Naive thymus-derived CD4-positive, alpha-beta T cell (primary cell): ENCODE measurements around the gene SLC39A11. TPM values are rescaled to one million over a fixed set of nuclear protein-coding genes. Genes with fewer than 3 reads are reported as not detected.

ENCODE experiments used
- ATAC-seq: fragments of 150-1000 bp; cut with Tn5 transposase; 2 replicates; pipeline ENCODE4 v1.10.0; 2021; ENCODE audit warnings: mild to moderate bottlenecking, moderate library complexity
- CTCF ChIA-PET: fragments of 350-600 bp; sonication (Branson Sonifier 250); formaldehyde crosslinking; loops from one replicate; lab custom pipeline; 2021; ENCODE audit warnings: antibody characterized with exemption; lab: Charles Lee
- POLR2A ChIA-PET: fragments of 350-600 bp; sonication (Branson Sonifier 250); formaldehyde crosslinking; loops from one replicate; lab custom pipeline; 2021; ENCODE audit warnings: antibody characterized with exemption, inconsistent platforms; lab: Charles Lee
- DNase-seq, 9 donors: peaks; one replicate each; pipeline versions ENCODE4 v3.0.0 to v3.0.0-alpha.2; 2020 to 2022; ENCODE audit warnings: mixed read lengths in 1 of 9
- H3K27ac ChIP-seq: one replicate; pipeline ENCODE4 v1.7.0; 2013; ENCODE audit warnings: mild to moderate bottlenecking, low read depth, low read length, moderate library complexity
- H3K27me3 ChIP-seq, 2 donors: one replicate each; pipeline ENCODE4 v1.7.0; 2013; ENCODE audit warnings: low read length in 2 of 2, mild to moderate bottlenecking in 2 of 2, moderate library complexity in 2 of 2; ENCODE audit not compliant: control insufficient read depth in 2 of 2, insufficient read depth in 2 of 2
- H3K36me3 ChIP-seq, 3 experiments: 1 replicate in 2 of 3; 2 replicates in 1 of 3; pipeline ENCODE4 v1.7.0; 2013; ENCODE audit warnings: low read length in 3 of 3, mild to moderate bottlenecking in 3 of 3, moderate library complexity in 1 of 3; ENCODE audit not compliant: insufficient read depth in 3 of 3, control insufficient read depth in 2 of 3
- H3K4me1 ChIP-seq, 2 donors: one replicate each; pipeline ENCODE4 v1.7.0; 2013; ENCODE audit warnings: low read length in 2 of 2, mild to moderate bottlenecking in 2 of 2, moderate library complexity in 1 of 2; ENCODE audit not compliant: control insufficient read depth in 2 of 2, insufficient read depth in 2 of 2
- H3K4me3 ChIP-seq: 2 replicates; pipeline ENCODE4 v1.7.0; 2013; ENCODE audit warnings: mild to moderate bottlenecking, low read length
- H3K9me3 ChIP-seq, 3 experiments: 1 replicate in 2 of 3; 2 replicates in 1 of 3; pipeline ENCODE4 v1.7.0; 2013; ENCODE audit warnings: low read length in 3 of 3; ENCODE audit not compliant: control insufficient read depth in 2 of 3
- H3K27ac Mint-ChIP-seq, 9 donors: one replicate each; pipeline ENCODE4 v1.8.0; 2020 to 2022; ENCODE audit warnings: mixed read lengths in 9 of 9, mild to moderate bottlenecking in 8 of 9, moderate library complexity in 5 of 9, inconsistent platforms in 2 of 9
- H3K27me3 Mint-ChIP-seq, 5 donors: one replicate each; pipeline ENCODE4 v1.8.0; 2021 to 2022; ENCODE audit warnings: mixed read lengths in 5 of 5, mild to moderate bottlenecking in 1 of 5
- H3K36me3 Mint-ChIP-seq, 5 donors: one replicate each; pipeline ENCODE4 v1.8.0; 2020 to 2022; ENCODE audit warnings: mixed read lengths in 5 of 5, mild to moderate bottlenecking in 3 of 5, inconsistent platforms in 1 of 5
- H3K4me1 Mint-ChIP-seq, 7 donors: one replicate each; pipeline ENCODE4 v1.8.0; 2020 to 2022; ENCODE audit warnings: mixed read lengths in 7 of 7, mild to moderate bottlenecking in 3 of 7, inconsistent platforms in 1 of 7
- H3K4me3 Mint-ChIP-seq, 10 donors: one replicate each; pipeline ENCODE4 v1.8.0; 2020 to 2022; ENCODE audit warnings: mild to moderate bottlenecking in 10 of 10, mixed read lengths in 10 of 10, moderate library complexity in 6 of 10, inconsistent platforms in 2 of 10
- H3K9me3 Mint-ChIP-seq, 11 donors: one replicate each; pipeline ENCODE4 v1.8.0; 2020 to 2022; ENCODE audit warnings: mixed read lengths in 11 of 11, mild to moderate bottlenecking in 4 of 11, inconsistent platforms in 1 of 11, moderate library complexity in 1 of 11
- intact Hi-C, 2 donors: fragments of 100-400 bp; cut with micrococcal nuclease; formaldehyde crosslinking; loops; one replicate each; pipeline ENCODE4 v1.15.1; 2023
- polyA plus RNA-seq, 2 donors: library from polyadenylated mRNA; unstranded; fragments of 300-500 nt; fragmentation: Illumina TruSeq; gene quantifications; one replicate each; pipeline ENCODE4 v1.2.3, GENCODE V29; 2021
- total RNA-seq, 6 experiments: library from RNA in 5 of 6; stranded (reverse) in 5 of 6; gene quantifications; 1 replicate in 5 of 6; 2 replicates in 1 of 6; pipeline ENCODE4 v1.2.3 and lab custom pipeline; 2021 to 2026

Gene SLC39A11
- total and polyA plus RNA-seq, 7 experiments from 2014 or later = 8.5 to 36.7 (median 19.8) TPM

- POLR2A ChIA-PET = no interaction called here
- H3K27ac ChIP-seq = no peak overlapping the region
- intact Hi-C loops = no loop called here
- no peaks in the 10 kb centered on the region for H3K27me3 ChIP-seq
- no peaks in the 10 kb centered on the region for H3K27me3 Mint-ChIP-seq
- H3K4me3 Mint-ChIP-seq = no peak overlapping the region
- H3K4me1 Mint-ChIP-seq = peaks cover 0 to under 1% (median 0%) of the 10 kb centered on the region in 7 donors
- peaks cover 0 to 13% (median 0%) of the 10 kb centered on the region in 3 experiments for H3K36me3 ChIP-seq
- H3K36me3 Mint-ChIP-seq = peaks cover 24 to 80% (median 74%) of the 10 kb centered on the region in 5 donors
- CTCF ChIA-PET = interaction anchor here (0.6 kb wide), 1 partner anchor 253 kb away, joined by 3 read pairs; no protein-coding TSS in a partner anchor
- no peak overlapping the region for H3K27ac Mint-ChIP-seq
- H3K4me3 ChIP-seq = no peak overlapping the region
- DNase-seq (no peak), ATAC-seq (no peak)
- peaks cover 8 to 71% (median 35%) of the 10 kb centered on the region in 11 donors for H3K9me3 Mint-ChIP-seq
- peaks cover 0 to 26% (median 0%) of the 10 kb centered on the region in 3 experiments for H3K9me3 ChIP-seq
- no peaks in the 10 kb centered on the region for H3K4me1 ChIP-seq
These were observed 299.7 kb downstream of the SLC39A11 start for GRCh38 chr17:72792771-72793170.

- H3K36me3 Mint-ChIP-seq = peaks cover 18 to 56% (median 53%) of the 10 kb centered on the region in 5 donors
- H3K4me1 Mint-ChIP-seq = peaks cover 0 to 3% (median 0%) of the 10 kb centered on the region in 7 donors
- H3K4me3 Mint-ChIP-seq = no peak overlapping the region
- ChIA-PET POLR2A (no interaction called here), CTCF (no interaction called here)
- no peaks in the 10 kb centered on the region for H3K4me1 ChIP-seq
- peaks cover 0 to 23% (median 0%) of the 10 kb centered on the region in 3 experiments for H3K9me3 ChIP-seq
- H3K9me3 Mint-ChIP-seq = peaks cover 8 to 47% (median 21%) of the 10 kb centered on the region in 11 donors
- no peak overlapping the region for H3K27ac Mint-ChIP-seq
- H3K27ac ChIP-seq = no peak overlapping the region
- ATAC-seq = no peak
- peaks cover 0 to 11% (median 0%) of the 10 kb centered on the region in 3 experiments for H3K36me3 ChIP-seq
- DNase-seq = no peak
- H3K27me3 ChIP-seq = no peaks in the 10 kb centered on the region
- H3K27me3 Mint-ChIP-seq = no peaks in the 10 kb centered on the region
- intact Hi-C loops = no loop called here
- no peak overlapping the region for H3K4me3 ChIP-seq
These were observed 302.3 kb downstream of the SLC39A11 start for GRCh38 chr17:72790190-72790589.

GRCh38 chr17:72789711-72790110 is 302.8 kb downstream of the SLC39A11 start:
- Mint-ChIP-seq H3K27ac (no peak overlapping the region), H3K9me3 (peaks cover 8 to 42% (median 19%) of the 10 kb centered on the region in 11 donors), H3K27me3 (no peaks in the 10 kb centered on the region), H3K4me3 (no peak overlapping the region), H3K36me3 (peaks cover 16 to 54% (median 48%) of the 10 kb centered on the region in 5 donors), H3K4me1 (peaks cover 0 to 3% (median 0%) of the 10 kb centered on the region in 7 donors)
- no peak overlapping the region for H3K27ac ChIP-seq
- DNase-seq (no peak), ATAC-seq (no peak)
- CTCF ChIA-PET = no interaction called here
- no peaks in the 10 kb centered on the region for H3K27me3 ChIP-seq
- POLR2A ChIA-PET = no interaction called here
- intact Hi-C loops = no loop called here
- H3K4me3 ChIP-seq = no peak overlapping the region
- peaks cover 0 to 8% (median 0%) of the 10 kb centered on the region in 3 experiments for H3K36me3 ChIP-seq
- H3K4me1 ChIP-seq = no peaks in the 10 kb centered on the region
- H3K9me3 ChIP-seq = peaks cover 0 to 20% (median 0%) of the 10 kb centered on the region in 3 experiments

- Mint-ChIP-seq H3K27ac (no peak overlapping the region), H3K4me3 (no peak overlapping the region), H3K9me3 (peaks cover 7 to 36% (median 16%) of the 10 kb centered on the region in 11 donors), H3K36me3 (peaks cover 16 to 47% (median 44%) of the 10 kb centered on the region in 5 donors), H3K4me1 (peaks cover 0 to 3% (median 0%) of the 10 kb centered on the region in 7 donors), H3K27me3 (no peaks in the 10 kb centered on the region)
- Histone ChIP-seq H3K4me3 (no peak overlapping the region), H3K4me1 (no peaks in the 10 kb centered on the region), H3K27me3 (no peaks in the 10 kb centered on the region), H3K27ac (no peak overlapping the region), H3K36me3 (peaks cover 0 to 8% (median 0%) of the 10 kb centered on the region in 3 experiments), H3K9me3 (peaks cover 0 to 14% (median 0%) of the 10 kb centered on the region in 3 experiments)
- intact Hi-C loops = no loop called here
- DNase-seq (no peak), ATAC-seq (no peak)
- ChIA-PET POLR2A (no interaction called here), CTCF (no interaction called here)
These were observed 303.4 kb downstream of the SLC39A11 start for GRCh38 chr17:72788950-72789585.

GRCh38 chr17:72786209-72786608 is 306.3 kb downstream of the SLC39A11 start:
- no peak for DNase-seq
- ATAC-seq = no peak
- no peaks in the 10 kb centered on the region for H3K27me3 ChIP-seq
- no peak overlapping the region for H3K4me3 Mint-ChIP-seq
- H3K27ac ChIP-seq = no peak overlapping the region
- peaks cover 0 to 29% (median 24%) of the 10 kb centered on the region in 5 donors for H3K36me3 Mint-ChIP-seq
- no peaks in the 10 kb centered on the region for H3K9me3 ChIP-seq
- H3K4me3 ChIP-seq = no peak overlapping the region
- intact Hi-C loops = no loop called here
- peaks cover 0 to 7% (median 0%) of the 10 kb centered on the region in 11 donors for H3K9me3 Mint-ChIP-seq
- ChIA-PET POLR2A (no interaction called here), CTCF (no interaction called here)
- H3K4me1 Mint-ChIP-seq = peaks cover 0 to 3% (median 0%) of the 10 kb centered on the region in 7 donors
- H3K27ac Mint-ChIP-seq = no peak overlapping the region
- no peaks in the 10 kb centered on the region for H3K36me3 ChIP-seq
- H3K4me1 ChIP-seq = no peaks in the 10 kb centered on the region
- no peaks in the 10 kb centered on the region for H3K27me3 Mint-ChIP-seq

- ATAC-seq = no peak
- POLR2A ChIA-PET = no interaction called here
- Histone ChIP-seq H3K27ac (no peak overlapping the region), H3K4me3 (no peak overlapping the region), H3K4me1 (no peaks in the 10 kb centered on the region), H3K36me3 (no peaks in the 10 kb centered on the region), H3K9me3 (no peaks in the 10 kb centered on the region), H3K27me3 (no peaks in the 10 kb centered on the region)
- H3K36me3 Mint-ChIP-seq = peaks cover 0 to 28% (median 10%) of the 10 kb centered on the region in 5 donors
- no peak overlapping the region for H3K4me3 Mint-ChIP-seq
- intact Hi-C loops = no loop called here
- H3K9me3 Mint-ChIP-seq = peaks cover 0 to 4% (median 0%) of the 10 kb centered on the region in 11 donors
- CTCF ChIA-PET = no interaction called here
- H3K27ac Mint-ChIP-seq = no peak overlapping the region
- H3K4me1 Mint-ChIP-seq = peaks cover 0 to 3% (median 0%) of the 10 kb centered on the region in 7 donors
- H3K27me3 Mint-ChIP-seq = no peaks in the 10 kb centered on the region
- DNase-seq = no peak
These were observed 309.3 kb downstream of the SLC39A11 start for GRCh38 chr17:72782985-72783701.
